ENCODE results near the gene RSAD1. TPM values are rescaled to one million over a fixed set of nuclear protein-coding genes. Genes with fewer than 3 reads are reported as not detected.

RSAD1 gene
- total RNA-seq, 4 donors from 2014 or later: 27.3 to 41.3 (median 30.1) TPM

DNA sequence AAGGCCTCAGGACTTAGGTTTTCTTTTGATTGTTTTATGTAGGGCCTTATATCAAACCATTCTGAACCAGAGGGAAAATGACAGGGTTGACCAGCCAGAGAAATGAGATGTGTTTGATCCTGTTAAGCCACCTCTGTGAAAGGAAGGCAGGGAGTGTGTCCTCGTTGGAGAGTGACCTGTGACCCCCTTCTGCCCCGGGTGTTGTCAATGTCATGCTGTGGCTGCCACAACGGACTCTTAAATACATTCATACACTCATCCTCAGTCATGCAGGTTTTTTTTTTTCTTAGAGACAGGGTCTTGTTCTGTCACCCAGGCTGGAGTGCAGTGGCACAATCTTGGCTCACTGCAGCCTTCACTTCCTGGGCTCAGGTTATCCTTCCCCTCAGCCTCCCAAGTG is 35.7 kb downstream of the RSAD1 start:
- no peak for DNase-seq (ENCODE audit: low spot score in 2 of 2)
- no peak for TF ChIP-seq POLR2AphosphoS5 (IDR thresholded peaks at IDR 0.05)
- no peak for TF ChIP-seq EP300 (IDR thresholded peaks at IDR 0.05)
- no peak for TF ChIP-seq POLR2A (IDR thresholded peaks at IDR 0.05)
- TF ChIP-seq, protein P1, sequence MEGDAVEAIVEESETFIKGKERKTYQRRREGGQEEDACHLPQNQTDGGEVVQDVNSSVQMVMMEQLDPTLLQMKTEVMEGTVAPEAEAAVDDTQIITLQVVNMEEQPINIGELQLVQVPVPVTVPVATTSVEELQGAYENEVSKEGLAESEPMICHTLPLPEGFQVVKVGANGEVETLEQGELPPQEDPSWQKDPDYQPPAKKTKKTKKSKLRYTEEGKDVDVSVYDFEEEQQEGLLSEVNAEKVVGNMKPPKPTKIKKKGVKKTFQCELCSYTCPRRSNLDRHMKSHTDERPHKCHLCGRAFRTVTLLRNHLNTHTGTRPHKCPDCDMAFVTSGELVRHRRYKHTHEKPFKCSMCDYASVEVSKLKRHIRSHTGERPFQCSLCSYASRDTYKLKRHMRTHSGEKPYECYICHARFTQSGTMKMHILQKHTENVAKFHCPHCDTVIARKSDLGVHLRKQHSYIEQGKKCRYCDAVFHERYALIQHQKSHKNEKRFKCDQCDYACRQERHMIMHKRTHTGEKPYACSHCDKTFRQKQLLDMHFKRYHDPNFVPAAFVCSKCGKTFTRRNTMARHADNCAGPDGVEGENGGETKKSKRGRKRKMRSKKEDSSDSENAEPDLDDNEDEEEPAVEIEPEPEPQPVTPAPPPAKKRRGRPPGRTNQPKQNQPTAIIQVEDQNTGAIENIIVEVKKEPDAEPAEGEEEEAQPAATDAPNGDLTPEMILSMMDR (IDR thresholded peaks at IDR 0.05): no peak
- no peak overlapping the region for H3K27ac ChIP-seq
- H3K4me3 ChIP-seq: no peak overlapping the region
- 70% methylated on average over 3 of the region's 3 CpGs for WGBS
- no peaks in the 10 kb centered on the region for H3K27me3 ChIP-seq
- no peaks in the 10 kb centered on the region for H3K36me3 ChIP-seq
- peaks cover 21% of the 10 kb centered on the region for H3K4me1 ChIP-seq
- no peaks in the 10 kb centered on the region for H3K9me3 ChIP-seq

DNA sequence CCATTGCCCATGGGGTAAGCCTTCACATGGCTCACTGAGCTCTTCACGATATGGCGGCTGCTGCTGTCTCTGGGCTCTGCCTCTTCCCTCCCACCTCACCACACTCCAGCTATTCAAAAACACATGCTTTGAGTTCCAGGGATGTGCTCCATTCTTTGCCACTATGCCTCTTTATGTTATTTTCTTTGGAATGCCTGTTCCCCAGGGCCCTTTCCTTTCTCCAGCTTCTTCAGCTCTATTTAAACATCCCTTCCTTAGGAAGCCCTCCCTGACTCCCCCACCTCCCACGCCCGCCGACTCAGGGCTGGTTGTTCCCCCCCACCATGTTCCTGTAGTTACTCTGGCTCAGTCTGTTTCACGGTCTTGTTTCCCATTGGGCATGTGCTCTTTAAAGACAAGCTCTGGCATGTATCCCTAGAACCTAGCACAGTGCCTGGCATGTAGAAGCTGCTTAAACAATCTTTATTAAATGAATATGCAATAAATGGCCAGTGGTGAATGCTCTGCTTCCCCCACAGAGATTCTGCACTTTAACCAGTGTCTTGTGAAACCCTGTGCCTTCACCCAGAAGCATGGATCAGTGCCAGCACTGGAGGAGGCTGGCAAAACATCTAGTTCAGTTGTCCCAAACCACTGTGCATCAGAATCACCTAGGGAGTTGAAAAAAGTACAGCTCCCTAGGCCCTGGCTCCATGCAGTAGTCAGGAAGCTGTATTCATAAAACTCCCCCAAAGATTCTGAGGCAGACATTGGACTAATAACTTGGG is 36.5 kb downstream of the RSAD1 start:
- no peaks in the 10 kb centered on the region for H3K27me3 ChIP-seq
- no peak overlapping the region for H3K27ac ChIP-seq
- H3K36me3 ChIP-seq: no peaks in the 10 kb centered on the region
- no peak for DNase-seq (ENCODE audit: low spot score in 2 of 2)
- H3K9me3 ChIP-seq: no peaks in the 10 kb centered on the region
- peaks cover 21% of the 10 kb centered on the region for H3K4me1 ChIP-seq
- WGBS: 58% methylated on average over 6 of the region's 6 CpGs
- TF ChIP-seq, protein P1 (IDR thresholded peaks at IDR 0.05): no peak
- no peak for TF ChIP-seq POLR2A (IDR thresholded peaks at IDR 0.05)
- TF ChIP-seq EP300 (IDR thresholded peaks at IDR 0.05): no peak
- TF ChIP-seq POLR2AphosphoS5 (IDR thresholded peaks at IDR 0.05): no peak
- H3K4me3 ChIP-seq: no peak overlapping the region

DNA sequence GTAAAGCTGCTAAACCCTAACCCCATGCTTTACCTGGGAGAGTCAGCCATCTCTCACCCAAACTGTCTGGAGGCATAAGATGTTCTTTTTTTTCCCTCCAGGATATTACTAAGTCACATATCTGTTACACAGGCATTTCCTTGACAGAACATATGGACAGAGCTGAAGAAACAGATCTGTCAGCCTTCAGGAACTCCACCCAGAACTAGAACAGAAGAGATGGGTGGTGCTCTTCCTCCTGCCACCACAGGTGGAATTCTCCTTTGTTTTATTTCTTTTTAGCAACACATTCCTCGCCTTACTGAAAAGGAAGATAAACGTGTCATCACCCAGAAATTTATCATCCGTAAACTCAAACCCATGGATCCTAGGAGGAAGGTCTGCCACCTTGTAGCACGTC is 38.4 kb downstream of the RSAD1 start:
- TF ChIP-seq POLR2AphosphoS5 (IDR thresholded peaks at IDR 0.05) (no peak), EP300 (IDR thresholded peaks at IDR 0.05) (no peak), POLR2A (IDR thresholded peaks at IDR 0.05) (no peak)
- TF ChIP-seq, protein P1 (IDR thresholded peaks at IDR 0.05): no peak
- H3K27ac ChIP-seq: no peak overlapping the region
- peaks cover 21% of the 10 kb centered on the region for H3K4me1 ChIP-seq
- 79% methylated on average over 4 of the region's 4 CpGs for WGBS
- no peak for DNase-seq (ENCODE audit: low spot score in 2 of 2)
- H3K4me3 ChIP-seq: no peak overlapping the region
- no peaks in the 10 kb centered on the region for H3K27me3 ChIP-seq
- H3K9me3 ChIP-seq: no peaks in the 10 kb centered on the region
- H3K36me3 ChIP-seq: no peaks in the 10 kb centered on the region

DNA sequence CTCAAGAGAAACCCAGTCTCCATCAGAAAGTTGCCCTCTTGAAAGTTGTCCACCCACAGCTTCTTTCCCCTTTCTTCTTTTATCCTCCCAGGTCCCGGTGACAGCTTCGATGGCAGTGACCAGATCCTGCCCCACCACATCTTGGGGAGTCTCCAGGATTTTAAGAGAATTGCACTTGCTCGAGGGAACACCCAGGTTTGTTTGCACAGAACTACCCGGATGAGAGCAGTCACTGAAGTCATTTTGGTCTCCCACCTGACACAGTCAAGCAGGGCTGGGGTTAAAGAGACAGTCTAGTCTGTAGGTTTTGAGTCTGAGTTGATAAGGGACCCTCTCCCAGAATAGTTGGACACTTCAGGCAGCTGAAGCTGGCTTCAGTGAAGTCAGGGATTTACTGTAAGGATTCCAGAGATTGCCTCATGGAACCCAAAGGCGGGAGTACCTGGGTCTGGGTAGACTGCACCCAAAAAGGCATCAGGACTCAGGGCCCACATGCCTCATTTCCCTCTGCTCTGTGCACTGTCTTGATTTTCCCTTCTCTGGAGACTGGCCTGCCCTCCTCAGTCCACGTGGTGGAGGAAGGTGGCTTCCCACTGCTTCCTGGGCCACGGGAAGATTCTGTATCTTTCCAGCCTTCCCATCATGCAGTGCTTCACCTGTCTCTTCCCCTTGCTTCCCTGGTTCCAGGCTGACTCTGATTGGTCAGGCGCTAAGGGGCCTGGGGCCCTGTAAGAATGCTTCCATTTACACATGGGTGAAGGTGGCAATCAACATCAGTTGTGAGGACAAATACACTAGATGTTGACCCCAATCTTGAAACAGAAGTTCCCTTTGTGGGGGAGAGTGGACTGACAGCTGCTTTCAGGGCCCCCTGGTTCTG is 39.1 kb downstream of the RSAD1 start:
- no peaks in the 10 kb centered on the region for H3K36me3 ChIP-seq
- H3K4me1 ChIP-seq: peaks cover 21% of the 10 kb centered on the region
- H3K27ac ChIP-seq: no peak overlapping the region
- H3K27me3 ChIP-seq: no peaks in the 10 kb centered on the region
- WGBS: 84% methylated on average over 8 of the region's 8 CpGs
- H3K9me3 ChIP-seq: no peaks in the 10 kb centered on the region
- no peak for DNase-seq (ENCODE audit: low spot score in 2 of 2)
- no peak overlapping the region for H3K4me3 ChIP-seq
- no peak for TF ChIP-seq EP300 (IDR thresholded peaks at IDR 0.05)
- no peak for TF ChIP-seq POLR2AphosphoS5 (IDR thresholded peaks at IDR 0.05)
- TF ChIP-seq, protein P1 (IDR thresholded peaks at IDR 0.05): no peak
- TF ChIP-seq POLR2A (IDR thresholded peaks at IDR 0.05): no peak

Data from suprapubic skin (tissue), 4 donors.